Middle frontal gyrus (tissue), 1 donor: ENCODE measurements around the gene MAD1L1.

Experiments
- DNase-seq: peaks from one replicate; pipeline ENCODE4 v3.0.0-alpha.2; 2015; ENCODE audit warnings: low spot score; ENCODE audit errors: extremely low spot score

MAD1L1 gene

GRCh38 chr7:2242541-2243429 lies 10.0 kb upstream of the MAD1L1 start:
- DNase-seq: no peak

DNA sequence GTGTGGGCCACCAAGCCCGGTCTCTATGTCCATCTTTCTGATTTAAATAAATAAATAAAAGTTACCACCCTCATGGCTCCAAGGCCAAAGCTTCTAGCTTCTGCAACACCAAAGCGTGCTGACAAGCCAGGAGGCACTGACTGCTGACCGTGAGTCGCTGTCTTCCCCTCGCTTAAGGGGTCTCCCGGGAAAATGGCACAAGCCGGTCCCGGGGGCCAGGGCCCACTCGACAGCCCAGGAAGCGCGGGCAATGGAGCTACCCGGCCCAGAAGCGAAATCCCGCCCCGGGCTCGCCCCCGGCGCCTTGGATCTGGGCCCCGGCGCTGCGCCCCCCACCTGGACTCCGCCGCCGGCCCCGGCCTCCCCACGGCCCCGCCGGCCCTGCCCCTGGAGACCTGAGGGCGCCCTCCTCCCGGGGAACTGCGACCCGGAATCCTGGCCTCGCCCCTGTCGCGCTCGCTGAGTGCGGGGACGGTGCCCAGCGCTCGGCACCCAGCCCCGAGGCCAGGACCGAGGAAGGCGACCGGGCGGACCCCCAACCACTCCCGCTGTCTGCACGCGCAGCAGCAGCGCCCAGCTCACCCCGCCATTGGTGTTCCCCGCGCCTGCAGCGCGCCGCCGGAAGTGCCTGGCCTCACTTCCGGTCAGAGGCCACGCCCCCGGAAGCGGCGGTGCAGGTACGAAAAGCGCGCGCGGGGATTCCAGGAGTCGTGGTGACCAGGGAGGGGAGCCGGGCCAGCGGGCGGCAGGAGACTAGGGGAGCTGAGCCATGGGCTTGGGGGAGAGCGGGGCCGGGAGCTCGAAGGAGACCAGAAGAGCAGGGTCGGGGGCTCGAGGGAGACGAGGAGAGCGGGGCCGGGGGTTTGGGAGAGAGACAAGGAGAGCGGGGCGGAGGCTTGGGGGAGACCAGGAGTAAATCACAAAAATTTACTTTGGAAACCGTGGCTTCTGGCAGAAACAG lies 9.1 kb upstream of the MAD1L1 start, which contains the start of the genes MRM2 and NUDT1:
Gene MRM2, minus strand, starts transcription at position 626 of the 961 bp plus-strand sequence. Its CDS starts 36 bp downstream, at position 590.
Gene NUDT1, plus strand, starts transcription at position 647 of the 961 bp plus-strand sequence. CDS start 2,349 bp downstream, outside the sequence.
- DNase-seq: peak; percentile 77

GRCh38 chr7:2239242-2239641 lies 6.5 kb upstream of the MAD1L1 start:
- no peak for DNase-seq

- DNase-seq: peak; percentile 27
These were observed 4.4 kb upstream of the MAD1L1 start for GRCh38 chr7:2237109-2237602.

DNA sequence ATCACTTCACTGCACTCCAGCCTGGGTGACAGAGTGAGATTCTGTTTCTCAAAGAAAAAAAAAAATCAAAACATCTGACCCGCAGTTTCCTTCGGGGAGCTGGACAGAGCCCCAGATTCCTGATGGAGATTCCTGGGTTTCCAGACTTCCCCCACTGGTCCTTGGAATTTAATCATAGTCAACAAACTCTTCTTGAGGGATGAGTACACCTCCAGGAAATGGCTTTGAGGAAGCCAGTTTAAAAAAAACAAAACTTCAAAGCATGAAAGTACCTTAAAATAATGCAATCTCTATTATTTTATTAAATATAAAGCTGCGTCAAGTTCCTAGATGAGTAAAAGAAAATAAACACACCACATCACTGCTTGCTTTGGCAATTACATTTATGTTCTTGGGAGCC lies 1.2 kb upstream of the MAD1L1 start:
- no peak for DNase-seq

- no peak for DNase-seq
These were observed 566 bp downstream of the MAD1L1 start for GRCh38 chr7:2231992-2232765.

GRCh38 chr7:2230882-2231281 lies 1.9 kb downstream of the MAD1L1 start:
- DNase-seq: no peak

- DNase-seq: no peak
These were observed 2.5 kb downstream of the MAD1L1 start for GRCh38 chr7:2230226-2230625.

- no peak for DNase-seq
These were observed 3.3 kb downstream of the MAD1L1 start for GRCh38 chr7:2229467-2229866.

DNA sequence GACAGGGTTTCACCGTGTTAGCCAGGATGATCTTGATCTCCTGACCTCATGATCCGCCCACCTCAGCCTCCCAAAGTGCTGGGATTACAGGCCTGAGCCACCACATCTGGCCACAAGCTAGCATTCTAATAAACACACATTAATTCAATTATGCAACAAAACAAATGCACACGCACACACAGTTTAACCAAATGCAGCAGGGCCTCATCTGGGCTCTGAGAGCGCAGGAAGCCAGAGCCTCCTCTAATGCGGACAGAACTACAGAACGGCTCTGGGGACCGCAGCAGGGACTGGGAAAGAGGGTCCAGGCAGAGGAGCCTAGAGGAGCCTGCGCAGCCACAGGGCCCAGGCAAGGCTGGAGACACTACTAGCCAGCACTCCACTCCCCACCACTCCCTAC lies 3.8 kb downstream of the MAD1L1 start:
- DNase-seq: no peak

DNA sequence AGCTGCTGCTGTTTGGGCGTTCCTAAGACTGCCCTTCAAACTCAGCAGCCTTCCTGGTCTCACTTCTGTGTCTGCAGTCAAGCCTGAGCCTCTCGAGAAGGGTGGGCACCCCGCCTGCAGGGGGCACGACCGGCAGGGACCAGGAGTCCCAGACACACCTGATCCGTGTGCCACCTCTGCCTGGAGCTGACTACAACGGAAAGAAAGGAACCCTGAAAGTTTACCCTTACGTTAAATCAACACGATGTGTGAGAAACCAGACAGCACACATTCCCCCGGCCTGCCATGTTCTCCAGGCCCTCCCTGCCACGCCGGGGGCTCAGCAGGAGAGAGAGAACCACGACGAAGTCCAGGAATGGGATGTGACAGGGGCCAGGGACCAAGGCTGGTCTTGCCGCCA lies 5.0 kb downstream of the MAD1L1 start:
- no peak for DNase-seq

- DNase-seq: no peak
These were observed 6.9 kb downstream of the MAD1L1 start for GRCh38 chr7:2225830-2226229.

- DNase-seq: no peak
These were observed 7.4 kb downstream of the MAD1L1 start for GRCh38 chr7:2225336-2225735.

- no peak for DNase-seq
These were observed 7.8 kb downstream of the MAD1L1 start for GRCh38 chr7:2224934-2225333.

GRCh38 chr7:2224491-2224928 lies 8.2 kb downstream of the MAD1L1 start:
- DNase-seq: no peak

DNA sequence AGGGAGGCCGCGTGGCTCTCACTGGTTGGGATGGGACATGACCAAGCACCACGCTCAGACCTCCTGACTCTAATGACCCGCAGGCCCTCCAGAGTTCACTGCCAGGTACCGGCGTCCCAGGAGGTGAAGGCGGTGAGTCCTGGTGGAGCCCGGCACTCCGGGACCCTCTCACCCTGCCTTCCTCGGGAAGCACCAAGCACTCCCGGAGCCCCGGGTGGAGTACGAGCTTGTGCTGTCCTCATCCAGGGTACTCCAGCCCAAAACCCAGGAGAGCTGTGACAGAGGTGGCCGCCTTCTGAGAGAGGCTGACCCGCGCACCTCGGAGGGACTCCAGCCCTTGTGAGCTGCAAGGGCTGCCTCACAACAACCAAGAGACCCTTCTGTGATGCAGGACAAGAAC lies 9.4 kb downstream of the MAD1L1 start:
- no peak for DNase-seq

- no peak for DNase-seq
These were observed 10.2 kb downstream of the MAD1L1 start for GRCh38 chr7:2222516-2222915.

DNA sequence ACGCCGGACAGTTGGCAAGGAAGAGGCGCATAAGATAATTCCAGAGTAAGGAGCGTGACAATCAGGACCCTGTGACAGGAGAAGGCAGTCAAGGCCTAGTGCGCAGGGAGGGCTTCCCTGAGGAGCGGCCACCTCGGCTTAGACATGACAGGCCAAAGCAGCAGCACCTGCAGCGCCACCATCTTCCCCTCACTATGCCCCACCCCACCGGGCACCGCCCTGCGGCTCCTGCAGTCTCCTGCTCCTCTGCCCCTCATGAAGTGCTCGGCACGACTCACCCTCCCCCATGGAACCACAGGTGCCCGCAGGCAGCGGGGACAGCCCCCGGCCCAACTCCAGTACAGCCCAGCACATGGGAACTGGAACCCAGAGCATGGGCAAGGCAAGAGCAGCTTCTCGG lies 11.8 kb downstream of the MAD1L1 start:
- DNase-seq: no peak

- no peak for DNase-seq
These were observed 12.2 kb downstream of the MAD1L1 start for GRCh38 chr7:2220506-2220905.

DNA sequence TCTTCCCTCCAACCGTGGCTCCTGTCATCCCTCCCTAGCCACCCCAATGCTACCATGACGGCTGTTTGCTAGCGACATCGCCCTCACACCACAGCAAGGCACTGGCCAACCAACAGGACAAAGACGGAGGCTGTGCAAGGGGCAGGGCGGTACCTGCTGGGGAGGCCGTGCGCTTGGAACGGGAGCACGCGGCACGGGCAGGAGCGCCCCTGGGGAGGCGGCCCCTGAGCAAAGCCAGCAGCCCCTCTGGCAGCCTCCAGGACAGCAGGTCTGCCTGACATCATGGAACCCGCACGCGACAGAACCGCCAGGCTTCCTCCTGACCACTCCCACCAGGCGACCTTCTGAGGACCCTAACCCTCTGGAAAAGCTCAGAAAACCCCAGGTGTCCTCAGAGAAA lies 12.7 kb downstream of the MAD1L1 start:
- no peak for DNase-seq

GRCh38 chr7:2219606-2220005 lies 13.1 kb downstream of the MAD1L1 start:
- DNase-seq: no peak
